Hematopoietic multipotent progenitor cell treated with erythropoietin and hydrocortisone succinate and interleukin-3 and kit ligand, for 15 days (in vitro differentiated cells): ENCODE results near the gene GALNT12.

ENCODE experiments used
- DNase-seq: peaks from one replicate; pipeline ENCODE4 v3.0.0-alpha.2; 2015; ENCODE audit warnings: low spot score

GALNT12 gene

DNA sequence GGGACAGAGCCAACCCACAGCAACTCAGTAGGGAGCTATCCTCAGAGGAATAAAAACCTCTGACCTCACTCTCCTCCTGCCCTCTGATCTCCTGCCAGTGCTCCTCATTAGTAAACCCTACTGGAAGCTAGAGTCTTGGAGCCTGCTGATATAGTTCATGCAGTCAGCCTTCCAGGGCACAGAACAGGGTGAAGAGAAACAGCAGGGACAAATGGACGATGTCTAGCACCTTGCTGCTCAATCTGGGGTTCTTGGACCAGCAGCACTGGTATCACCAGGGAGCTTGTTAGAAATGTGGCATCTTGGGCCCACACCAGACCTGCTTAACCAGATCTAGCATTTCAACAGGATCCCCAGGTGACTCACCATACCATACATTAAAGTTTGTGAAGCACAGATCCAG, 5.5 kb upstream of the GALNT12 start:
- no peak for DNase-seq

DNA sequence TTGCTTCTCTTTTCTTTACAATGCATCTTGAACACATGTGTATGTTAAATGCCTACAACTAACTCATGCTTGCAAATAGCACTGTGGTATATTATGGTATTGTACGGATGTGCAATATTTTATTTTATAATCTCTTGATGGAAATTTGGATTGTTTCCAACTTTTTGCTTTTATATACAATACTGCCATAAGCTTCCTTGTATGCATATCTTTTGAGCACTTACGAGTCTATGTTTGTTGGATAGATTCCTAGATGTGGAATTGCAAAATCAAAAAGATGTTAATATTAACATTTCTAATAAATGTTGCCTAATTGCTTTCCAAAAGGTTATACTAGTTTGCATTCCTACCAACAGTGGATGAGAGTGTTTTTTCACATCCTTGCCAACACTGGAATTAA, 3.4 kb upstream of the GALNT12 start:
- no peak for DNase-seq

GRCh38 chr9:98805506-98806272, 1.8 kb upstream of the GALNT12 start:
- DNase-seq, result no peak

DNA sequence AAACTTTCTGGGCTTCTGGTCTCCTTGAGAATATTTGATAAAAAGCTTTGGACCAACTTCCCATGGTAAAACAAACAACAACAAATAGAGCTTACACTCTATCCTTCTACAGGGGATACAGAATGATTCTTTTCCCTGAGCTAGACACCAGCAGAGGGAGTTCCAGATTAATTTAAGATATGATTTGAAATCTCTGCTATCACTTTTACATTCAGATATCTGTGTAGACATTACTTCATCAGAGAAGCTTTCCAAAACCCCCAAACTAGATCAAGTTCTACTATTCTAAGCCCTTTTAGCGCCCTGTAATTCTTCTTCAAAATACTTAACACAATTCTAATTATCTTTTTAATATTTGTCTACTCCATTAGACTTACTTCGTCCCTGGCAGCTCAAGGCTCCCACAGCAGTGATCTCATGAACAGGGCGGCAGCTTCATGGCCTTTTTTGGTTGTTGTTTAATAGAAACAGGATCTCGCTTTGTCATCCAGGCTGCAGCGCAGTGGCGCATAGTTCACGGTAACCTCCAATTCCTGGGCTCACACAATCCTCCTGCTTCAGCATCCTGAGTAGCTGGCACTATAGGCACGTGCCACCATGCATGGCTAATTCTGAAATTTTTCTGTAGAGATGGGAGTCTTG, 955 bp upstream of the GALNT12 start:
- DNase-seq, result no peak

DNA sequence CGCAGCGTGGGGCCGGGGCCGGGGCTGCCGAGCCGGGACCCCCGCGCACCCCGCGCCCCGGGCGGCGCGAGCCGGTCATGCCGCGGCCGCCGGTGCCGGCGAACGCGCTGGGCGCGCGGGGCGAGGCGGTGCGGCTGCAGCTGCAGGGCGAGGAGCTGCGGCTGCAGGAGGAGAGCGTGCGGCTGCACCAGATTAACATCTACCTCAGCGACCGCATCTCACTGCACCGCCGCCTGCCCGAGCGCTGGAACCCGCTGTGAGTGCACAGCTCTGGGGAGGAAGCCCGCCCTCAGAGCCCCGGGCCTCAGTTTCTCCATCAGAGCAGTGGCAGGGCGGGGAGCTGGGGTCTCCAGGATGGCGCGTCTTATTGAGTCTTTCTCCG, 335 bp downstream of the GALNT12 start:
- DNase-seq, result no peak

GRCh38 chr9:98808411-98808815, 943 bp downstream of the GALNT12 start:
- no peak for DNase-seq

DNA sequence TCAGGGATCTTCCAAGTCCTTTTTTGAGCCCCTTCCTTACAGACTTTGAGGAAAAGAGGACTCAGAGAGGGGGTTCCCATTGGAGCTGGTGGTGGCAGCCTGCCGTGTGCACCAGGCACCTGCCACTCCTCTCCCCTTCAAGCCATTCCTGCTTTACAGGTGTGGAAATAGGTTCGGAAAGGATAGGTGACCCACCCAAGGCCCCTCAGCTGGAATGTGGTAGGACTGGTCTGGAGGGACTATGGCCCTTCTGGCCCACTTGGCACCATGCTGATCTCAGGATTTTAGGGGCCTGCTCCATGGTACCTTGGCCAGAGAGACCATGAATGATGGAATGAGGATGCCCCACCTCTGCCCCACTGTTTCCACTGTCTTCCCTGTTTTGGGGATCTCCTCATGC, 1.4 kb downstream of the GALNT12 start:
- DNase-seq, result no peak

DNA sequence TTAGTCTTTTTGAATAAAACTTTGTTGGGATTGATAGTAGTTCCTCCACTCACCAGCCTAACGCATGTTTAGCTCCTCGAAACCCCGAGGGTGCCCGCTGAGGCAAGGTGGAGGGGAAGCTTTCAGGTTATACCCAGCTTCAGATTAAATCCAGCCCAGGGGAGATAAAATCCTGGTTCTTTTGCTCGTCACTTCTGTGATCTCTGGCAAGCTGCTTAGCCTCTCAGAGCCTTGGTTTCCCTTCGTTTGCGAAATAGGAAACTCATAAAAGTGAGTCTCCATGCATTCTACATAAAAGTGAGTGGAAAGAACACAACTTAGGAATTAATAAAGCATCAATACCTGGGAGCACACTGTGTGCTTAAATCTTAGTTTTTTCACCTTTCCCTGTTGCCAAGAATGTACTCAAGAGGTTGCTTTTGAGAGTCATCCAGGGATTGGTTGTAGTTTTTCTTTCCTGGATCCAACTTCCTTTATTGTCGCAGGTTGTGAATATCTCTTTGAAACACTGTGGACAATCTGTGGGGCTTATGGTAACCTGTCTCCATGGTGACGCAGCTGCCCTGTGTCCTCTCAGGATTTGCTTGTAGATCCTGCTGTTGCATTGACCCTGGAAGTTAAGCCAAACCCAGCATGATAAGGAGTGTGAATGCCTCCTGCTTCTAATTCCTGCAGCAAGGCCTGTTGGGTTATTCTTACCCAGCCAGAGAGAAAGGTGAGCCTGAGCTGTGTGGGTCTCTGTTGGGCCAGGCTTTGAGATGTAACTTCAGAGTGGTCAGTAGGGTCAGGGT, 2.0 kb downstream of the GALNT12 start:
- no peak for DNase-seq

DNA sequence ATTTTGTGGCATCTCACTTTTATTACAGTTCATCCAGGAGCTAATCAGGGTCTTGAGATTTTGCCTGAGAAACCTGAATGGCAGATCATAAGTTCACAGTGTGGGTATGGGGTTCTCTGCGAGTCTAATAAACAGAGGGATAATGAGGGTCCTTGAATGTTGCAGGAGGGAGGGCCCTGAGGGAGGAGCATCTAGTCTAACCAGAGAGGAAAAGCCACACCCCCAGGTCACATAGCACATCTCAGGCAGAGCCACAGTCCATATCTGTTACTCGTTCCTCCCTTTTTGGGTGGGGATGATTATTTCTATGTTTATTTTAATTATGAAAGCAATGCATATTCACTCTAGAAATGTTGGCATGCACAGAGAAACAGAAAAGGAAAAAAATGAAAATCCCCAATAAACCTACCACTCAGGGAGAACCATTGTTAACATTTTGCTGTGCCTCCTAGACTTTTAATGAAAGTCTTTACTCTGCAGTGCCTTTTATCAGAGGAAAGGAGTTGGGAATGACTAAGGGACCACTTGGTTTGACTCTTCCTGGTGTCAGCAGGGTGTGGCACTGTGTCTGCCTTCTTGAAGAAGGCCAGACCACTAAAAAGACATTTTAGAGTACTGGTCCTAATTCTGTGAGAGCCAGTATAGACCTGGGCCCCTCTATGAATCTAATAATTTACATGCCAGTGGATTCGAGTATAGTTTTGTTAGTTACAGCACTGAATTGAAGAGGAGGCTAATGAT, 2.8 kb downstream of the GALNT12 start:
- no peak for DNase-seq

DNA sequence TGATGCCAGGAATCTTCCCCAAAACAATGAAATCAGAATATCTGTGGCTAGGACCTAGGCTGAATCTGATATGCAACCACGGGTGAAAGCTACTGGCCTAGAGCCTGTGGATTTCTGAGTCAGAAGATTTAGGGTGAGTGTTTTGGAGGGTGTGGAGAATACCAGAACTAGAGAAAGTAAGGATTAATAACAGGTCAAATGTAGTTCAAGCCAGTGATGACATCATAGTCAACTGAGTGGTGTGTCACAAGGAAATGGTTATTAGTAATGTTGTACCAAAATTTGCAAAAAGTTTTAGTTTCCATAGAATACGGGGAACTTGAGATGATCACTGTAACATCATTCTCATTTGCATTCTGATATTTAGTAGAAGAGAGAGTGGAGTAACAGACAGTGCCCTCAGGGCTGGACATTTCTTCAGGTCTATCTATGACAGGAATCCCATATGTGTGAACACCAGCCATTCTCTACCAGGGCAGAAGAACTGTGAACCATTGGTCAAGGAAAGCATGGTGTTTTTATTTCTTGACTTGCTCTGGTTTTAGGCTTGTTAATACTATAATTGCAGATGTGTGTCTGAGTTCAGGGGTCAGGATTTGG, 3.7 kb downstream of the GALNT12 start:
- no peak for DNase-seq

DNA sequence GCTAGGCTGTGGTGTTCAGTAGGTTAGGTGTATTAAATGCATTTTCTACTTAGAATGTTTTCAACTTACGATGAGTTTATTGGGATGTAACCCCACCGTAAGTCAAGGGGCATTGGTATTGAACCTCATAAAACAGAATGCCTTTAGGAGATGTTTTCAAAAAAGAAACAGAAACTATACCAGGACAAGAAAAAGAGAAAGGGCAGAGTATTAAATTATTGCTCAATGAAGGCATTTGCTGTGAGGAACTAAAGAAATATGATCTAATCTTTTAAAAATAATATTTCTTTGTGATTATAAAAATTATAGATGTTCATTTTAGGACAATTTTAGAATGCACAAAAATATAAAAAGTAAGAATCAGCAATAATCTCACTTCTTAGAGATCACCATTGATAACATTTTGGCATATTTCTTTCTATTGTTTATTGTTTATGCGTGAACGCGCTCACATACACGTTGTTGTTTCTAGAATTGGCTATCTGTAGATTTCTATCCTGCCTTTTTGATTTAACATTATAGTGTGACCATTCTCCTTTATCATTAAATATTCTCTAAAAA, 8.0 kb downstream of the GALNT12 start:
- DNase-seq, result no peak

- no peak for DNase-seq
These were observed 11.3 kb downstream of the GALNT12 start for GRCh38 chr9:98818764-98819163.

GRCh38 chr9:98819231-98819630, 11.8 kb downstream of the GALNT12 start:
- DNase-seq, result no peak

- DNase-seq, result no peak
These were observed 14.4 kb downstream of the GALNT12 start for GRCh38 chr9:98821831-98822230.

DNA sequence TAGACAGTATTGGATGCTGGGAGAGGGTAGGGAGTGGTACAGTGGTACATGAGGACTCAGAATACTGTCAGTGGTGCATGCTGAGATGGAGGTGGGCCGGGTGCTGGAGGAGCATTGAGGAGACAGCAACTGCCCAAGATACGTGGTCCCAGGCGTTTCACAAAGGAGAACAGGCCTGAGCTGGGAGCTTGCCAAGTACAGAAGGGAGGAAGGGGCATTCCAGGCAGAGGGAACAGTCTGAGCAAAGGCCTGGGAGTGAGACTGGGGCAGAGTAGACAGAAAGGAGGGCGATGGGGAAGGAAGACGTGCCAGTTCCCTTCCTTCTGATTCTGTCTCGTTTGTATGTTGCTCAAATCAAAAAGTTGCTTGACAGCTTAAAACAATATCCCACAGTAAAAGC, 15.2 kb downstream of the GALNT12 start:
- no peak for DNase-seq

DNA sequence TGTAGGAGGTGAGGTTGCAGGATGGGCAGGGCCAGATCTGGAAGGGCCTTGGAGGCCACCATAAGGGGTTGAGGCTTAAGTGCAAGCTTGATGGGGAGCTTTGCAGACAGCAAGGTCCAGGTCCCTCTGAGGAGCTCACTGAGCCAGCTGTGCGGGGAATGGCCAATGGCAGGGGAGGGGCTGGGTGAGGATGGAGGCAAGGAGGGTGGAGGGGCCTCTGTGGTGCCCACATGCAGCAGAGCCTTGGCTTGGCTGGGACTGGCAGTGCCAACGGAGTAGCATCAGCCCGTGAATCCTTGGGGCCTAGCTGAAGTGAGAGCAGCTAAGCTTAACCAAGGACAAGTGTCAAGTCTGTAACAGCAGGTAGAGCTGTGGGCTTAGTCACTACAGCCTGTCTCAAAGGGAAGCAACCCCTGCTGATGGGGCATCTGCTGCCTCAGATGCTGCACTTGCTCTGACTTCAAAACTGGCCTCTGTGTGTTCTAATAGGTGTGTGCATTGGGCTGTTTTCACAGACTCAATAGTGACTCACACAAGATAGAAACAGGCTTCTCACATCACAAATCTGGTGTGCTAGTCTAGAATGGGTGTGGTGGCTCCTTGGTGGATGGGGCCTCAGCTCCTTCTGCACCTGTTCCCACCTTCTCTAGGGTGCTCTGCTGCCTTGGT, 16.3 kb downstream of the GALNT12 start:
- no peak for DNase-seq

DNA sequence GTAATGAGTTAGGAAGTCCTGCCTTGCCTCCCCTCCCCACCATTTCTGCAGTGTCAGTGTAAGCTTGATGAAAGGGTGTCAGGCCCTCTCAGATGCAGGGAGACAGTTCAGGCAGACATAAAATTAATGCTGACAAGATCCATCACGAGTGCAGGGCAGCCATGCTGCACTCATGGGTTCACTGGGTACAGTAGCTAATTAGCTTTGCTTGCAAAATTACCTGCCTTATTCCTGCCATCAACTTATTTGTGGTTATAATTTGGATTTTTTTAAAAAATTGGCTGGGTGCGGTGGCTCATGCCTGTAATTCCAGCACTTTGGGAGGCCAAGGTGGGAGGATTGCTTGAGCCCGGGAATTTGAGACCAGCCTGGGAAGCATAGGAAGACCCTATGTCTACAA, 17.9 kb downstream of the GALNT12 start:
- DNase-seq, result no peak

GRCh38 chr9:98826716-98827115, 19.2 kb downstream of the GALNT12 start:
- DNase-seq, result no peak

GRCh38 chr9:98829766-98830165, 22.3 kb downstream of the GALNT12 start:
- no peak for DNase-seq

GRCh38 chr9:98830554-98830953, 23.1 kb downstream of the GALNT12 start:
- no peak for DNase-seq

- DNase-seq, result no peak
These were observed 24.2 kb downstream of the GALNT12 start for GRCh38 chr9:98831696-98832095.
